Keratinocyte (primary cell): ENCODE data around the gene NAA80. TPM values are rescaled to one million over a fixed set of nuclear protein-coding genes. Genes with fewer than 3 reads are reported as not detected.
A peak's percentile ranks its signal among the peaks of the same experiment; 100 is the strongest.

Experiments
- DNase-seq: peaks from one replicate; pipeline ENCODE4 v3.0.0-alpha.2; 2011; ENCODE audit warnings: low read depth, missing footprints, low spot score
- FAIRE-seq: peaks from 2 replicates; lab custom pipeline; 2011; peaks lifted over from hg19 to GRCh38; lab: Jason Lieb, UNC
- H2AFZ ChIP-seq: 2 replicates; pipeline ENCODE4 v1.6.0; 2012; ENCODE audit warnings: low read length, control low read depth, inconsistent platforms; ENCODE audit not compliant: control insufficient read depth
- H3K27ac ChIP-seq: 2 replicates; pipeline ENCODE4 v1.5.1; 2011; ENCODE audit warnings: low read length; ENCODE audit not compliant: control insufficient read depth, insufficient read depth
- H3K27me3 ChIP-seq: 3 replicates; pipeline ENCODE4 v1.6.0; 2011; ENCODE audit warnings: low read length; ENCODE audit not compliant: control insufficient read depth, insufficient read depth; ENCODE audit errors: extremely low read depth
- H3K36me3 ChIP-seq, 2 experiments: 2 replicates in 1 of 2; 3 replicates in 1 of 2; pipeline ENCODE4 v1.5.1; 2011; ENCODE audit warnings: low read length in 2 of 2, mild to moderate bottlenecking in 1 of 2; ENCODE audit not compliant: control insufficient read depth in 2 of 2, insufficient read depth in 2 of 2; ENCODE audit errors: extremely low read depth in 1 of 2
- H3K4me1 ChIP-seq: 3 replicates; pipeline ENCODE4 v1.5.1; 2011; ENCODE audit warnings: low read length; ENCODE audit not compliant: control insufficient read depth, insufficient read depth; ENCODE audit errors: extremely low read depth
- H3K4me2 ChIP-seq: 3 replicates; pipeline ENCODE4 v1.6.0; 2011; ENCODE audit warnings: low read depth, low read length; ENCODE audit not compliant: control insufficient read depth, insufficient read depth; ENCODE audit errors: extremely low read depth
- H3K4me3 ChIP-seq, 3 experiments: fragments of 200-600 bp in 1 of 3; sonication (generic) in 1 of 3; 2 replicates in 2 of 3; 3 replicates in 1 of 3; pipeline ENCODE4 v1.5.1; 2011 to 2016; ENCODE audit warnings: low read length in 3 of 3, mild to moderate bottlenecking in 3 of 3, control low read depth in 2 of 3, inconsistent platforms in 1 of 3, low read depth in 1 of 3, mixed read lengths in 1 of 3, mixed run types in 1 of 3, moderate library complexity in 1 of 3; ENCODE audit not compliant: control insufficient read depth in 2 of 3, insufficient read depth in 2 of 3; ENCODE audit errors: extremely low read depth in 1 of 3
- H3K79me2 ChIP-seq: 2 replicates; pipeline ENCODE4 v1.6.0; 2012; ENCODE audit warnings: low read length; ENCODE audit not compliant: control insufficient read depth, insufficient read depth
- H3K9ac ChIP-seq: 3 replicates; pipeline ENCODE4 v1.6.0; 2011; ENCODE audit warnings: low read length; ENCODE audit not compliant: control insufficient read depth, insufficient read depth; ENCODE audit errors: extremely low read depth
- H3K9me1 ChIP-seq: 3 replicates; pipeline ENCODE4 v1.6.0; 2011; ENCODE audit warnings: low read length; ENCODE audit not compliant: control insufficient read depth, insufficient read depth; ENCODE audit errors: extremely low read depth
- H3K9me3 ChIP-seq: 2 replicates; pipeline ENCODE4 v1.5.1; 2012; ENCODE audit warnings: low read depth, low read length; ENCODE audit not compliant: control insufficient read depth
- H4K20me1 ChIP-seq: 3 replicates; pipeline ENCODE4 v1.6.0; 2011; ENCODE audit warnings: low read length; ENCODE audit not compliant: control insufficient read depth, insufficient read depth; ENCODE audit errors: extremely low read depth
- EZH2 ChIP-seq: IDR thresholded peaks from one replicate; pipeline ENCODE4 v1.6.1; 2012; ENCODE audit warnings: inconsistent platforms, mild to moderate bottlenecking, low read length, moderate library complexity
- dilution Hi-C: fragments of 300-500 bp; cut with MboI; formaldehyde crosslinking; loops from one replicate; pipeline ENCODE4 v1.7.0; 2020; ENCODE audit warnings: low sequenced_read_pairs; ENCODE audit not compliant: extremely low pct_ligation_motif_present
- polyA plus RNA-seq, 5 experiments: library from polyadenylated mRNA; depleted of rRNA in 3 of 5; stranded (reverse) in 3 of 5; stranded (forward) in 1 of 5; unstranded in 1 of 5; fragments of >200 nt; gene quantifications; 1 replicate in 1 of 5; 2 replicates in 3 of 5; 3 replicates in 1 of 5; pipeline versions ENCODE4 v1.2.1 to v1.2.3, GENCODE V29; 2011 to 2012; ENCODE audit warnings: missing spikeins in 2 of 5, low read depth in 1 of 5, low replicate concordance in 1 of 5
- TF ChIP-seq, protein P1 (sequence below), 3 experiments: IDR thresholded peaks in 1 of 3; conservative IDR thresholded peaks in 1 of 3; optimal IDR thresholded peaks in 1 of 3; 2 replicates in 2 of 3; 3 replicates in 1 of 3; pipeline versions ENCODE3 to v1.5.1; 2011; ENCODE audit warnings: low read length in 3 of 3, mild to moderate bottlenecking in 3 of 3, moderate library complexity in 2 of 3, control low read depth in 1 of 3, inconsistent platforms in 1 of 3; ENCODE audit not compliant: insufficient read depth in 2 of 3; ENCODE audit errors: extremely low read depth in 1 of 3

The NAA80 gene
- polyA plus RNA-seq, 1 donor (not counting 4 experiments of a cell fraction or from before 2014, with no cell fraction given), result 6.1 TPM

- Histone ChIP-seq H3K9ac (peak overlapping the region; percentile 76), H2AFZ (peak overlapping the region; percentile 88), H3K4me2 (peak overlapping the region; percentile 89), H3K4me1 (peaks cover 51% of the 10 kb centered on the region), H3K4me3 (peak overlapping the region; percentile 78 to 87 (median 79)), H3K36me3 (peaks cover 12 to 16% of the 10 kb centered on the region in 2 experiments), H3K79me2 (peaks cover 58% of the 10 kb centered on the region), H4K20me1 (peaks cover 7% of the 10 kb centered on the region), H3K27ac (peak overlapping the region; percentile 62), H3K9me1 (no peaks in the 10 kb centered on the region), H3K9me3 (no peaks in the 10 kb centered on the region), H3K27me3 (no peaks in the 10 kb centered on the region)
- dilution Hi-C loops, result no loop called here
- DNase-seq (no peak), FAIRE-seq (peak; percentile 26)
- TF ChIP-seq, protein P1, sequence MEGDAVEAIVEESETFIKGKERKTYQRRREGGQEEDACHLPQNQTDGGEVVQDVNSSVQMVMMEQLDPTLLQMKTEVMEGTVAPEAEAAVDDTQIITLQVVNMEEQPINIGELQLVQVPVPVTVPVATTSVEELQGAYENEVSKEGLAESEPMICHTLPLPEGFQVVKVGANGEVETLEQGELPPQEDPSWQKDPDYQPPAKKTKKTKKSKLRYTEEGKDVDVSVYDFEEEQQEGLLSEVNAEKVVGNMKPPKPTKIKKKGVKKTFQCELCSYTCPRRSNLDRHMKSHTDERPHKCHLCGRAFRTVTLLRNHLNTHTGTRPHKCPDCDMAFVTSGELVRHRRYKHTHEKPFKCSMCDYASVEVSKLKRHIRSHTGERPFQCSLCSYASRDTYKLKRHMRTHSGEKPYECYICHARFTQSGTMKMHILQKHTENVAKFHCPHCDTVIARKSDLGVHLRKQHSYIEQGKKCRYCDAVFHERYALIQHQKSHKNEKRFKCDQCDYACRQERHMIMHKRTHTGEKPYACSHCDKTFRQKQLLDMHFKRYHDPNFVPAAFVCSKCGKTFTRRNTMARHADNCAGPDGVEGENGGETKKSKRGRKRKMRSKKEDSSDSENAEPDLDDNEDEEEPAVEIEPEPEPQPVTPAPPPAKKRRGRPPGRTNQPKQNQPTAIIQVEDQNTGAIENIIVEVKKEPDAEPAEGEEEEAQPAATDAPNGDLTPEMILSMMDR (optimal IDR thresholded peaks at IDR 0.05 in 1 of 3, IDR thresholded peaks at IDR 0.05 in 1 of 3, conservative IDR thresholded peaks at IDR 0.05 in 1 of 3; ENCODE audit: extremely low read depth in 1 of 3, insufficient read depth in 2 of 3, low read length in 3 of 3), result peak in 1 of 3 experiments; percentile 6
- TF ChIP-seq EZH2, result no peak
Observed at GRCh38 chr3:50336452-50337174, 37.4 kb upstream of the NAA80 start.

DNA sequence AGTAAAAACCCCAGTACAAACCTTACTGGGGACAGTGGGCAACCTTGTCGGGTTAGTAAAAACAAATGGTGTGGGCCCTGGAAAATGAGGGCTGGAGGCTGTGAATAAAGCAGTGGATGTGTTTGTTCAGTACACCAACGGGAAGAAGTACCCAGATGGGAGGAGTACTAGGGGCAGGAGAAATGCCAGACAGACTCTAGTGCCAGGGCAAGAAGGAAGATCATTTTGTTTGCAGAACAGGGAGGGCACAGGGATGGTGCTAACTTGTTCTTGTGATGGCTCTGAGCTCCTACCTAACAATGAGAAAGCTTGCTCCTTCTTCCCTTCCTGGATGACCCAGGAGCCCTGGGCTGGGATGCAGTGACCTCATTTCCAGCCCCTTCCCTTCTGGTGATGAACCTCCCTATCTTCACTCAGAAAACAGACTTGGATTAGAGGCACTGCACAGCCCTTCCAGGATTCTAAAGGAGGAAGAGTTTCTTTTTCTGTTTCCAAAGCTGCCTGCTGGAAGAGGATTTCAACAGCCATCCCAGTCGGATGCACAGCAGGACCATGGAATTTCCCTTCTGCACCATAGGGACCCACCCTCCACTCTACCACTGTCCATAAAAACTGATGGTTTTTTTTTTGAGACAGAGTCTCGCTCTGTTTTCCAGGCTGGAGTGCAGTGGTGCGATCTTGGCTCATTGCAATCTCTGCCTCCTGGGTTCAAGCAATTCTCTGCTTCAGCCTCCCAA is 35.3 kb upstream of the NAA80 start:
- H3K27me3 ChIP-seq, result no peaks in the 10 kb centered on the region
- DNase-seq (no peak), FAIRE-seq (no peak)
- H3K36me3 ChIP-seq, result peaks cover 28 to 31% of the 10 kb centered on the region in 2 experiments
- dilution Hi-C loops, result no loop called here
- peak overlapping the region in 1 of 3 experiments; percentile 21 for H3K4me3 ChIP-seq
- no peak overlapping the region for H2AFZ ChIP-seq
- no peak overlapping the region for H3K27ac ChIP-seq
- peaks cover 67% of the 10 kb centered on the region for H3K79me2 ChIP-seq
- H3K9me3 ChIP-seq, result no peaks in the 10 kb centered on the region
- H3K9ac ChIP-seq, result no peak overlapping the region
- H3K4me2 ChIP-seq, result peak overlapping the region; percentile 1
- no peaks in the 10 kb centered on the region for H3K9me1 ChIP-seq
- H3K4me1 ChIP-seq, result peaks cover 38% of the 10 kb centered on the region
- H4K20me1 ChIP-seq, result peaks cover 7% of the 10 kb centered on the region
- TF ChIP-seq, protein P1 (optimal IDR thresholded peaks at IDR 0.05 in 1 of 3, IDR thresholded peaks at IDR 0.05 in 1 of 3, conservative IDR thresholded peaks at IDR 0.05 in 1 of 3; ENCODE audit: extremely low read depth in 1 of 3, insufficient read depth in 2 of 3, low read length in 3 of 3), result no peak
- TF ChIP-seq EZH2, result no peak
